Activated CD8-positive, alpha-beta memory T cell treated with anti-CD3 and anti-CD28 coated beads for 48 hours (primary cell): ENCODE results near the gene CLCN3.
"Not testable (repeated sequence)": the region's sequence is repeated elsewhere in the genome, so short reads cannot be mapped to it uniquely, and the experiment has no call there.

Experiments used
- DNase-seq, 3 experiments: peaks; one replicate each; pipeline ENCODE4 v3.0.0-alpha.2; 2020; ENCODE audit warnings: low read depth in 2 of 3, low spot score in 2 of 3

CLCN3 gene

GRCh38 chr4:169771556-169772080 lies 151.2 kb downstream of the CLCN3 start:
- DNase-seq, result not testable (repeated sequence)
